PC-9 (cell line): ENCODE measurements around the gene JSRP1. TPM values are rescaled to one million over a fixed set of nuclear protein-coding genes. Genes with fewer than 3 reads are reported as not detected.

Experiments used
- BruUV-seq: library from RNA; stranded (reverse); fragments of 400-500 nt; replicated peaks from 2 replicates; lab custom pipeline; 2021; lab: Mats Ljungman, UMichigan
- CTCF ChIA-PET: fragments of 300-600 bp; sonication (Branson Sonifier 250); formaldehyde crosslinking; loops from one replicate; lab custom pipeline; 2022; ENCODE audit warnings: antibody characterized with exemption; lab: Charles Lee
- POLR2A ChIA-PET: fragments of 300-600 bp; sonication (Branson Sonifier 250); formaldehyde crosslinking; loops from one replicate; lab custom pipeline; 2022; ENCODE audit warnings: antibody characterized with exemption; ENCODE audit not compliant: unreplicated experiment; lab: Charles Lee
- DNase-seq, 2 experiments: peaks; one replicate each; pipeline versions ENCODE4 v3.0.0 to v3.0.0-alpha.2; 2015 to 2022; ENCODE audit warnings: mixed read lengths in 1 of 2
- H2AFZ ChIP-seq: fragments of 200-600 bp; sonication (generic); 2 replicates; pipeline ENCODE4 v1.8.1; 2017; ENCODE audit warnings: antibody characterized with exemption
- H3F3A ChIP-seq: fragments of 200-600 bp; sonication (generic); 2 replicates; pipeline ENCODE4 v1.8.1; 2017; ENCODE audit warnings: antibody characterized with exemption, mild to moderate bottlenecking, low read depth; ENCODE audit not compliant: insufficient read depth
- H3K27ac ChIP-seq: fragments of 200-600 bp; sonication (generic); 2 replicates; pipeline ENCODE4 v1.6.1; 2016; ENCODE audit warnings: mixed run types
- H3K27me3 ChIP-seq: fragments of 200-600 bp; sonication (generic); 2 replicates; pipeline ENCODE4 v1.6.1; 2016; ENCODE audit warnings: low read depth, mixed run types; ENCODE audit not compliant: insufficient read depth
- H3K36me3 ChIP-seq: fragments of 200-600 bp; sonication (generic); 2 replicates; pipeline ENCODE4 v1.6.1; 2016; ENCODE audit warnings: low read depth, mixed run types
- H3K4me1 ChIP-seq: fragments of 200-600 bp; sonication (generic); replicated peaks from 2 replicates; pipeline ENCODE4 v1.6.1; 2016; ENCODE audit warnings: mixed run types; ENCODE audit not compliant: insufficient read depth
- H3K4me2 ChIP-seq: fragments of 200-600 bp; sonication (generic); 2 replicates; pipeline ENCODE4 v1.6.1; 2017; ENCODE audit warnings: mixed run types
- H3K4me3 ChIP-seq: fragments of 200-600 bp; sonication (generic); 2 replicates; pipeline ENCODE4 v1.6.1; 2016; ENCODE audit warnings: mixed run types
- H3K79me2 ChIP-seq: fragments of 200-600 bp; sonication (generic); 2 replicates; pipeline ENCODE4 v1.6.1; 2017; ENCODE audit warnings: low read depth, mixed run types
- H3K9me2 ChIP-seq: fragments of 200-600 bp; sonication (generic); 2 replicates; pipeline ENCODE4 v1.8.1; 2017; ENCODE audit warnings: mild to moderate bottlenecking; ENCODE audit not compliant: insufficient read depth
- H3K9me3 ChIP-seq: fragments of 200-600 bp; sonication (generic); 2 replicates; pipeline ENCODE4 v1.8.1; 2016; ENCODE audit warnings: low read depth; ENCODE audit not compliant: insufficient read depth
- H4K20me1 ChIP-seq: fragments of 200-600 bp; sonication (generic); 2 replicates; pipeline ENCODE4 v1.8.1; 2017; ENCODE audit not compliant: insufficient read depth
- CTCF ChIP-seq: fragments of 200-600 bp; sonication (generic); conservative IDR thresholded peaks from 2 replicates; pipeline ENCODE4 v1.6.1; 2017; ENCODE audit warnings: mixed run types, antibody characterized with exemption, mild to moderate bottlenecking, moderate library complexity
- EZH2 ChIP-seq: fragments of 200-600 bp; sonication (generic); IDR thresholded peaks from 2 replicates; pipeline ENCODE4 v1.8.0; 2017; ENCODE audit warnings: antibody characterized with exemption, low read depth
- intact Hi-C: fragments of 100-400 bp; cut with micrococcal nuclease; formaldehyde crosslinking; loops from one replicate; pipeline ENCODE4 v1.10.0; 2022; ENCODE audit not compliant: unreplicated experiment
- total RNA-seq: library from RNA; stranded (reverse); gene quantifications from 2 replicates; pipeline ENCODE4 v1.2.3, GENCODE V29; 2021

The JSRP1 gene
- total RNA-seq, 1 experiment from 2014 or later = 1.1 TPM

DNA sequence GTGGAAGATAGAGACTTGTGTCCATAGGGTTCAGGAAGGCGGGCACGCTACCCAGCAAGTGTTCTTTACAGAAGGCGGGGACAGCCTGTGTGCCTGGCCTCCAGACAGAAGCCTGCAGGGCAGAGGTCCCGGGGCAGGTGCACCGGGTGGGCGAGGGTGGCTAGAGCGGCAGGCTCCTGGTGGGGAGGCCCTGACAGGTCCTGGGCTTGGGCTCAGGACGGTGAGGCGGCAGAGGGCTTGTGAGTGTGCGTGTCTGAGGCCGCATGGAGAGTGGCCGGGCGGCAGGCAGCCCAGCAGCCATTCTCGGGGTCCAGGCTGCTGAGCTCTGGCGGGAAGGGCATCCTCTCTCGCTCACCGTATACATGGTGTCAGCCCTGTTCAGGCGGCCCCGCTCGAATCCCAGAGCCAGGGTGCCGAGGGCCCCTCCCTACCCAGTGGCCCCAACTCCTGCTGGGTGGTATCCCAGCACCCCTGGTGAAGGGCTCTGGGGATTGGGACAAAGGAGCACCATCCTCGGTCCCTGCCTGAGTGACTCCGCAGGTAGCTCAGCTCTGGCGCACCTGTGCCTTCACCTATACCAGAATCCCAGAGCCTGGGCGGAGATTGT is 10.1 kb downstream of the JSRP1 start:
- H3K4me2 ChIP-seq = no peak overlapping the region
- no peak for DNase-seq
- CTCF ChIA-PET = no interaction called here
- no peaks in the 10 kb centered on the region for H3K36me3 ChIP-seq
- H3K4me3 ChIP-seq = no peak overlapping the region
- H3K4me1 ChIP-seq = no peaks in the 10 kb centered on the region
- no TSS peak for BruUV-seq
- TF ChIP-seq EZH2 (no peak), CTCF (no peak)
- peaks cover 22% of the 10 kb centered on the region for H3K79me2 ChIP-seq
- intact Hi-C loops = no loop called here
- H3K9me2 ChIP-seq = no peaks in the 10 kb centered on the region
- H3K27me3 ChIP-seq = no peaks in the 10 kb centered on the region
- no peak overlapping the region for H3K27ac ChIP-seq
- no peaks in the 10 kb centered on the region for H3F3A ChIP-seq
- H3K9me3 ChIP-seq = no peaks in the 10 kb centered on the region
- POLR2A ChIA-PET = no interaction called here
- no peak overlapping the region for H2AFZ ChIP-seq
- H4K20me1 ChIP-seq = peaks cover 26% of the 10 kb centered on the region

DNA sequence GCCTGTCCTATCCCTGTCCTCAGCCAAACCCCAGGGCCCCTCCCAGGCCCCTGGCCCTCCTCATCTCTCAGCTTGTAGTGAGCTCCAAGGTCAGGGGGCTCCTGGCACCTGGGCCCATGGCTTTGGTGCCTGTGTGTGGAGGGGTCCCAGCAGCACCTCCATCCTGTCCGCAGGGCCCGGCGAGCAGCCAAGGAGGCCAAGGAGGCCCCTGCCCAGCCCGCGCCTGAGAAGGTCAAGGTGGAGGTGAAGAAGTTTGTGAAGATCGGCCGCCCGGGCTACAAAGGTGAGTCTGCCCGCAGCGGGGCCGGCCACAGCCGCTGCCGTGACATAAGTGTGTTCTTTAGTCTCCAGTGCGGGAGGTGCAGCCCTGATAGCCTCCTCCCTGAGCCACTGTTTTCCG is 10.9 kb downstream of the JSRP1 start:
- Histone ChIP-seq H3K9me3 (no peaks in the 10 kb centered on the region), H3K27me3 (no peaks in the 10 kb centered on the region), H3K4me2 (no peak overlapping the region), H3F3A (no peaks in the 10 kb centered on the region), H3K79me2 (peaks cover 30% of the 10 kb centered on the region), H3K36me3 (no peaks in the 10 kb centered on the region), H3K9me2 (no peaks in the 10 kb centered on the region), H2AFZ (no peak overlapping the region), H4K20me1 (peaks cover 35% of the 10 kb centered on the region), H3K4me1 (no peaks in the 10 kb centered on the region), H3K4me3 (no peak overlapping the region), H3K27ac (no peak overlapping the region)
- intact Hi-C loops = no loop called here
- ChIA-PET CTCF (no interaction called here), POLR2A (no interaction called here)
- TF ChIP-seq CTCF (no peak), EZH2 (no peak)
- BruUV-seq = no TSS peak
- no peak for DNase-seq

DNA sequence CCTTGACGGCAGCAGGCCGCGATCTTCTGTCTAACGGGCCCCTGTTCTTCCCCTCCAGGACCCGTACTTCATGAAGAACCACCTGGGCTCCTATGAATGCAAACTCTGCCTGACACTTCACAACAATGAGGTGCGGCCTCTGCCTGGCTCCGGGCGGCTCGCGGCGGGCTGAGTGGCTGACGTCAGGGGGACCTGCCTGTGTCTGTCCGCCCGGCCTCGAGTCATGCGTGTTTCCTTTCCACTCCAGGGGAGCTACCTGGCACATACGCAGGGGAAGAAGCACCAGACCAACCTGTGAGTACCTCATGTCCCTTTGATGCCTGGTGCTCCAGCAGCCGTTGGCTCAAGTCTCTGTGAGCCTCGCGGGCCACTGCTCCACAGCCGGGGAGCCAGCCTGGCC is 11.7 kb downstream of the JSRP1 start:
- H3K9me2 ChIP-seq = no peaks in the 10 kb centered on the region
- peaks cover 38% of the 10 kb centered on the region for H3K79me2 ChIP-seq
- ChIA-PET CTCF (no interaction called here), POLR2A (no interaction called here)
- intact Hi-C loops = no loop called here
- DNase-seq = no peak
- no peaks in the 10 kb centered on the region for H3F3A ChIP-seq
- no TSS peak for BruUV-seq
- H3K27ac ChIP-seq = no peak overlapping the region
- H3K4me1 ChIP-seq = no peaks in the 10 kb centered on the region
- H3K27me3 ChIP-seq = no peaks in the 10 kb centered on the region
- H4K20me1 ChIP-seq = peaks cover 43% of the 10 kb centered on the region
- H3K4me2 ChIP-seq = no peak overlapping the region
- TF ChIP-seq CTCF = no peak
- TF ChIP-seq EZH2 = no peak
- H3K36me3 ChIP-seq = no peaks in the 10 kb centered on the region
- H3K4me3 ChIP-seq = no peak overlapping the region
- H3K9me3 ChIP-seq = no peaks in the 10 kb centered on the region
- H2AFZ ChIP-seq = no peak overlapping the region
